ENCODE data around the gene PDE3B.
"Not testable (repeated sequence)": the region's sequence is repeated elsewhere in the genome, so short reads cannot be mapped to it uniquely, and the experiment has no call there.

GRCh38 chr11:14633506-14634224 lies 9.9 kb upstream of the PDE3B start:
- not testable (repeated sequence) for TF ChIP-seq POLR2A (IDR thresholded peaks at IDR 0.05; ENCODE audit: low read length); GATA1 (IDR thresholded peaks at IDR 0.05; ENCODE audit: low read depth, low read length)
